Lower lobe of right lung (tissue), 2 donors: ENCODE measurements around the gene EIF2S1. TPM values are rescaled to one million over a fixed set of nuclear protein-coding genes. Genes with fewer than 3 reads are reported as not detected.
"Not testable (repeated sequence)": the region's sequence is repeated elsewhere in the genome, so short reads cannot be mapped to it uniquely, and the experiment has no call there.

Experiments
- ATAC-seq, 2 donors: fragments of 200-7000 bp; cut with Tn5 transposase; one replicate each; pipeline ENCODE4 v1.9.1; 2020 to 2022; ENCODE audit warnings: mild to moderate bottlenecking in 2 of 2, moderate library complexity in 2 of 2
- DNase-seq: peaks from one replicate; pipeline ENCODE4 v3.0.0-alpha.2; 2020
- H3K27ac ChIP-seq: fragments of 200-600 bp; one replicate; pipeline ENCODE4 v1.8.0; 2022
- H3K27me3 ChIP-seq: fragments of 200-600 bp; one replicate; pipeline ENCODE4 v1.8.0; 2022; ENCODE audit warnings: low read depth
- H3K36me3 ChIP-seq: fragments of 200-600 bp; one replicate; pipeline ENCODE4 v1.8.0; 2022; ENCODE audit warnings: mild to moderate bottlenecking
- H3K4me1 ChIP-seq: fragments of 200-600 bp; one replicate; pipeline ENCODE4 v1.8.0; 2022
- H3K4me3 ChIP-seq: fragments of 200-600 bp; one replicate; pipeline ENCODE4 v1.8.0; 2022; ENCODE audit warnings: mild to moderate bottlenecking
- H3K9me3 ChIP-seq: fragments of 200-600 bp; one replicate; pipeline ENCODE4 v1.8.0; 2022
- intact Hi-C: fragments of 100-400 bp; cut with DNase I; formaldehyde crosslinking; loops from one replicate; pipeline ENCODE4 v1.11.0; 2022
- total RNA-seq: library from RNA; stranded (reverse); fragmentation: NEBNext Ultra II Directional; extraction: Animal tissue kit (Norgen Biotek cat#: 25700); gene quantifications from one replicate; pipeline ENCODE4 v1.2.1, GENCODE V29; 2021
- TF ChIP-seq, protein P1 (sequence below): fragments of 200-600 bp; IDR thresholded peaks from one replicate; pipeline ENCODE4 v1.8.0; 2022; ENCODE audit warnings: antibody characterized with exemption, mild to moderate bottlenecking
- donor health status: DM: no; HTN: yes; CAD: no; lungs with severe emphysema.

Gene EIF2S1
- total RNA-seq, 1 donor from 2014 or later: 64.7 TPM

DNA sequence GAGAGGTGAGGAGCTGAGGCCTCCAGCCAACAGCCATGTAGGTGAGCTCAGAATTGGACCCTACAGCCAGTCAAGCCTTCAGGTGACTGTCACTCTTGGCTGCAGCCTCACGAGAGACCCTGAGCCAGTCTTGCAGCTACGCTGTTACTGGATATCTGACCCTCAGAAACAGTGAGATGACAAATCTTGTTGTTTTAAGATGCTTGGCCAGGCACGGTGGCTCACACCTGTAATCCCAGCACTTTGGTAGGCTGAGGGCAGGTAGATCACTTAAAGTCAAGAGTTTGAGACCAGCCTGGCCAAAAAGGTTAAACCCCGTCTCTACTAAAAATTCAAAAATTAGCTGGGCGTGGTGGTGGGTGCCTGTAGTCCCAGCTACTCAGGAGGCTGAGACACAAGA, 45.6 kb downstream of the EIF2S1 start:
- Histone ChIP-seq H3K4me1 (no peaks in the 10 kb centered on the region), H3K4me3 (no peak overlapping the region), H3K9me3 (no peaks in the 10 kb centered on the region), H3K27me3 (no peaks in the 10 kb centered on the region), H3K27ac (no peak overlapping the region), H3K36me3 (no peaks in the 10 kb centered on the region)
- TF ChIP-seq, protein P1, sequence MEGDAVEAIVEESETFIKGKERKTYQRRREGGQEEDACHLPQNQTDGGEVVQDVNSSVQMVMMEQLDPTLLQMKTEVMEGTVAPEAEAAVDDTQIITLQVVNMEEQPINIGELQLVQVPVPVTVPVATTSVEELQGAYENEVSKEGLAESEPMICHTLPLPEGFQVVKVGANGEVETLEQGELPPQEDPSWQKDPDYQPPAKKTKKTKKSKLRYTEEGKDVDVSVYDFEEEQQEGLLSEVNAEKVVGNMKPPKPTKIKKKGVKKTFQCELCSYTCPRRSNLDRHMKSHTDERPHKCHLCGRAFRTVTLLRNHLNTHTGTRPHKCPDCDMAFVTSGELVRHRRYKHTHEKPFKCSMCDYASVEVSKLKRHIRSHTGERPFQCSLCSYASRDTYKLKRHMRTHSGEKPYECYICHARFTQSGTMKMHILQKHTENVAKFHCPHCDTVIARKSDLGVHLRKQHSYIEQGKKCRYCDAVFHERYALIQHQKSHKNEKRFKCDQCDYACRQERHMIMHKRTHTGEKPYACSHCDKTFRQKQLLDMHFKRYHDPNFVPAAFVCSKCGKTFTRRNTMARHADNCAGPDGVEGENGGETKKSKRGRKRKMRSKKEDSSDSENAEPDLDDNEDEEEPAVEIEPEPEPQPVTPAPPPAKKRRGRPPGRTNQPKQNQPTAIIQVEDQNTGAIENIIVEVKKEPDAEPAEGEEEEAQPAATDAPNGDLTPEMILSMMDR: no peak
- ATAC-seq (no peak), DNase-seq (no peak)
- intact Hi-C loops: no loop called here

DNA sequence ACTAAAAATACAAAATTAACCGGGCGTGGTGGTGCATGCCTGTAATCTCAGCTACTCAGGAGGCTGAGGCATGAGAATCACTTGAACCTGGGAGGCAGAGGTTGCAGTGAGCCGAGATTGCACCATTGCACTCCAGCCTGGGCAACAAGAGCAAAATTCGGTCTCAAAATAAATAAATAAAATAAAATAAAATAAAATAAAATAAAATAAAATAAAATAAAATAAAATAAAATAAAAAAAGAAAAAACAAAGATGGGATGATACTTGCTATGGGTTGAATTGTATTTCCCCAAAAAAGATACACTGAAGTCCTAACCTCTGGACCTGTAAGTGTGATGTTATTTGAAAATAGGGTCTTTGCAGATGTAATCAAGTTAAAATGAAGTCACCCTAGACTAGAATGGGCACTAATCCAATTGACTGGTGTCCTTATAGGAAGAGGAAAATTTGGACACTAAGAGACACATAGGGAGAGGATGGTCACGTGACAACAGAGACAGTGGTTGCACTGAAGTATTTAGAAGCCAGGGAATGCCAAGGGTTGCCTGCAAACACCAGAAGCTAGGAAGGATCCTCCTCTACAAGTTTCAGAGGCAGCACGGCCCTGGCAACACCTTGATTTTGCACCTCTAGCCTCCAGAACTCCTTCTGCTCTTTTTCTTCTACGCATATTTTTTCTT, 48.1 kb downstream of the EIF2S1 start:
- intact Hi-C loops, H3K9me3 ChIP-seq, H3K4me3 ChIP-seq, ATAC-seq, H3K36me3 ChIP-seq, H3K27ac ChIP-seq, DNase-seq, H3K27me3 ChIP-seq: not testable (repeated sequence)
- peaks cover 13% of the 10 kb centered on the region for H3K4me1 ChIP-seq

DNA sequence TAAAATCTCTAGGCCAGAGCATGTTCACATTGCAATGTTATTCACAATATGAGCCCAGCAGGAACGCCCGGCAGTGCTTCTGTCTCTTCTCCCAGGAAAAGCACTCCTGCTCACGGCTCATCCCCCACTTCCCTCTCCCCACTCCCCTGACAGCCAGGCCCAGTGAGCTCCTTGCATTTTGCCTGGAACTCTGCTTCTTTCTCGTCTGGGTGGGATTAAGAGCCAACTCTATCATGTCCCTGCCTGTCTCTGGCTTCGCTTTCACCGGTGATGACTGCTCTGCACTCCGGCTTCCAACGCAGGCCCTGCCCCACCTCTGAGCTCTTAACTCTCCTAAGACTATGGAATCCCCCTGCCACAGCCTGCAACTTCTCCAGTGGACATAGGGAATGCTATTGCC, 49.3 kb downstream of the EIF2S1 start:
- no peak overlapping the region for H3K4me3 ChIP-seq
- H3K27me3 ChIP-seq: peaks cover 7% of the 10 kb centered on the region
- peaks cover 19% of the 10 kb centered on the region for H3K4me1 ChIP-seq
- H3K36me3 ChIP-seq: no peaks in the 10 kb centered on the region
- no peaks in the 10 kb centered on the region for H3K9me3 ChIP-seq
- no peak for DNase-seq
- intact Hi-C loops: no loop called here
- no peak overlapping the region for H3K27ac ChIP-seq
- TF ChIP-seq, protein P1: no peak
- no peak for ATAC-seq

DNA sequence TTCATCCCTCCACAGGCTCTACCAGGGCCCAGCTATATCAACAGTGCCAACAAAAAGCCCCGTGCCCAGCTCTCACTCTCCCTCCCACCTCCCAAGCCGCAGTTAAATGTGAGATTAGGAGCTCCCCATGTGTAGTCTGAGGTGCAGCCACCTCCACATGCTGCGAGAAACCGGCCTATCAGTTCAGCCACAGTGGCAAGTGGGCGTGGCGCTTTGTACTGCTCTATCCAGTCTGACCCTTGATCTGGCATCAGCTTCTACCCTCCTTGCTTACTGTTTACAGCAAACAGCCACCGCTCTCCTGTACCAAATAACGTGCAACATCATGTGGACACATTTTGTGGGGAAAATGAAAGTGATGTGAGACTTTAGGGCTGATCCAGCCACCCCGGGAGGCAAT, 50.2 kb downstream of the EIF2S1 start:
- no peak overlapping the region for H3K4me3 ChIP-seq
- ATAC-seq (no peak), DNase-seq (no peak)
- H3K36me3 ChIP-seq: no peaks in the 10 kb centered on the region
- TF ChIP-seq, protein P1: no peak
- no peaks in the 10 kb centered on the region for H3K9me3 ChIP-seq
- H3K4me1 ChIP-seq: peaks cover 19% of the 10 kb centered on the region
- intact Hi-C loops: no loop called here
- H3K27me3 ChIP-seq: peaks cover 7% of the 10 kb centered on the region
- H3K27ac ChIP-seq: no peak overlapping the region

DNA sequence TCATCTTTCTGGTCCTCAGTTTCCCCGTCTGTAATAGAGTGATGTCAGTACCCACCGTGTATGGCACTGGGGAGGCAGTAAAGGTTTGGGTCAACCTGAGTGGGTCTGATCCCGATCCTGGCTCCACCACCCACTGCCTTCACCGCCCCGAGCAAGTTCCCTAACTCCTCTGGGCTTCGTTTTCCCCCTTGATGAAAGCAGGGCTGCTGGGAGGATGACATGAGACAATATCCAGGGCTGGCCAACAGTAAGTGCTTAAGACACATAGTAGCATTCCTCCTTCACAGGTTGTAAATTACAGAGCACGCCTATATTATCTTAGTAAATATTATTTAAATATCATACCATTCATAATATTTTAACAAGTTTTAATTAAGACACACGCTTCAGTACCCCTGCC, 51.2 kb downstream of the EIF2S1 start:
- Histone ChIP-seq H3K4me3 (peak overlapping the region; percentile 58), H3K36me3 (no peaks in the 10 kb centered on the region), H3K27me3 (peaks cover 7% of the 10 kb centered on the region), H3K9me3 (no peaks in the 10 kb centered on the region), H3K4me1 (peaks cover 19% of the 10 kb centered on the region), H3K27ac (no peak overlapping the region)
- ATAC-seq: peak in 1 of 2 donors; percentile 2
- DNase-seq: no peak
- intact Hi-C loops: no loop called here
- TF ChIP-seq, protein P1: no peak

DNA sequence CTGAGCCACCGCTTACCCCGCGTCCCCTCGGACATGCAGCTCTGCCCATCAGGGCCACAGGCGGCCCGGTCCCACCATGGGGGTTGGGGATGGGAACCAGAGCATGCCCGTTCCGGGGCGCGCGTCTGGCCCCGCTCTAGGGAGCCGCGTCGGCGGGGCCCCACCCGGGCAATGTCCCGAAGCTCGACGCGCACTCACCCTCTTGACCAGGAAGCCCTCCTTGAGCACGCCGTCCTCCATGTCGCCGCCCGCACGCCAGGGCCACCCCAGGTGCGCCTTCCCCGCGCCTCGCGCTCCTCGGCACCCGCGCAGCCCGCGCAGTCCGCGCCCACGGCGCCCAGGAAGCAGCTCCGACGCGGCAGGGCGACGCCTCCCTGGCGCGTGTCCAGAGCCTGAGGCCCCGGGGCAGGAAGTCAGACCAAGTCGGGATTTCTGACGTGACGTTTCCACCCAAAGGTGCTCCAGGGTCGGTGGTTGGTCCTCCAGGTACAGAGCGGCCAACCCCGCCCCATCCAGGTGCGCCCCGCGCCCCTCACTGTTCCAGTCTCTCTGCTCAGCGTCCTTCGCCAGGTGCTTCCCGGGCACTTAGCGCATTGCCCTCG, 51.8 kb downstream of the EIF2S1 start, which contains the start of gene PLEK2:
Gene PLEK2 (minus strand): TSS at position 346 of the 602 bp plus-strand sequence. CDS start 106 bp downstream, at position 240.
- DNase-seq (peak; percentile 80), ATAC-seq (peak; percentile 78 to 84)
- Histone ChIP-seq H3K36me3 (no peaks in the 10 kb centered on the region), H3K9me3 (no peaks in the 10 kb centered on the region), H3K27ac (no peak within 1 kb of the TSS), H3K4me3 (peak within 1 kb of the TSS; percentile 58), H3K4me1 (peaks cover 19% of the 10 kb centered on the region), H3K27me3 (peaks cover 7% of the 10 kb centered on the region)
- TF ChIP-seq, protein P1: no peak
- intact Hi-C loops: no loop called here
